Measurements from ENCODE around the gene ROBO4.

DNA sequence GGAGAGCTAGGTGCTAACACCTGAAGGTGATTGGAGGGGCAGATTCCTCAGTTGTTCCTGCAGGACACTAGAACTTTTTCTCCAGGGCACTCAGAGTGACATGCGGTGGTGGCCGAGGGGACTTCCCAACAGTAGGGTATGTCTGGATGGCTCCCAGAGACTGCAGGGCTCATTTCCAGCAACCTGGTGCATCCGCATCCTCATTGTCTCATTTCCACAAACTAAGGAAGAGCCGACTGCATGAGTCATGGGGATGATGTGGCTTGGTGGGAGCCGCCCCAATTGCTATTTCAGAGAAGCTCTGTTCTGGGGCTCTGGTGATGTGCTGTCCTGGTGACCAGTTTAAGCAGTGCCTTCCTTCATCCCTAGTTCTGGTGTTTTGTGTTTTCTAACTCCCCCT is 2.8 kb upstream of the ROBO4 start:
- TF ChIP-seq, protein P1, sequence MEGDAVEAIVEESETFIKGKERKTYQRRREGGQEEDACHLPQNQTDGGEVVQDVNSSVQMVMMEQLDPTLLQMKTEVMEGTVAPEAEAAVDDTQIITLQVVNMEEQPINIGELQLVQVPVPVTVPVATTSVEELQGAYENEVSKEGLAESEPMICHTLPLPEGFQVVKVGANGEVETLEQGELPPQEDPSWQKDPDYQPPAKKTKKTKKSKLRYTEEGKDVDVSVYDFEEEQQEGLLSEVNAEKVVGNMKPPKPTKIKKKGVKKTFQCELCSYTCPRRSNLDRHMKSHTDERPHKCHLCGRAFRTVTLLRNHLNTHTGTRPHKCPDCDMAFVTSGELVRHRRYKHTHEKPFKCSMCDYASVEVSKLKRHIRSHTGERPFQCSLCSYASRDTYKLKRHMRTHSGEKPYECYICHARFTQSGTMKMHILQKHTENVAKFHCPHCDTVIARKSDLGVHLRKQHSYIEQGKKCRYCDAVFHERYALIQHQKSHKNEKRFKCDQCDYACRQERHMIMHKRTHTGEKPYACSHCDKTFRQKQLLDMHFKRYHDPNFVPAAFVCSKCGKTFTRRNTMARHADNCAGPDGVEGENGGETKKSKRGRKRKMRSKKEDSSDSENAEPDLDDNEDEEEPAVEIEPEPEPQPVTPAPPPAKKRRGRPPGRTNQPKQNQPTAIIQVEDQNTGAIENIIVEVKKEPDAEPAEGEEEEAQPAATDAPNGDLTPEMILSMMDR (IDR thresholded peaks at IDR 0.05): no peak
- TF ChIP-seq POLR2A (IDR thresholded peaks at IDR 0.05): no peak

All from Peyer's patch (tissue), 4 donors.